H1 (cell line): ENCODE measurements around the gene GAREM2. TPM values are rescaled to one million over a fixed set of nuclear protein-coding genes. Genes with fewer than 3 reads are reported as not detected.

ENCODE experiments used
- BCL11A ChIP-seq, 2 experiments: IDR thresholded peaks; one replicate each; pipeline ENCODE4 v1.6.1; 2011; ENCODE audit warnings: low read depth in 2 of 2, low read length in 2 of 2, mild to moderate bottlenecking in 2 of 2
- CEBPB ChIP-seq: IDR thresholded peaks from 2 replicates; pipeline ENCODE4 v1.6.1; 2012; ENCODE audit warnings: low read depth, low read length
- GABPA ChIP-seq: IDR thresholded peaks from 2 replicates; pipeline ENCODE4 v1.6.1; 2011; ENCODE audit warnings: mild to moderate bottlenecking, low read length, moderate library complexity, borderline replicate concordance; ENCODE audit not compliant: insufficient read depth
- HDAC6 ChIP-seq: IDR thresholded peaks from one replicate; pipeline ENCODE4 v1.7.1; 2012; ENCODE audit warnings: low read depth, mild to moderate bottlenecking, inconsistent platforms, low read length, moderate library complexity
- JUN ChIP-seq: IDR thresholded peaks from 2 replicates; pipeline ENCODE4 v1.6.1; 2011; ENCODE audit warnings: low read depth, mild to moderate bottlenecking, improper control_type of control experiment, low read length
- KDM5A ChIP-seq: fragments of 200-600 bp; IDR thresholded peaks from 2 replicates; pipeline ENCODE4 v1.7.1; 2012; ENCODE audit warnings: mild to moderate bottlenecking, low read length, inconsistent platforms, mixed read lengths
- MAX ChIP-seq: IDR thresholded peaks from 2 replicates; pipeline ENCODE4 v1.6.1; 2012; ENCODE audit warnings: inconsistent platforms
- NANOG ChIP-seq: IDR thresholded peaks from 2 replicates; pipeline ENCODE4 v1.6.1; 2011; ENCODE audit warnings: low read length, low read depth, mild to moderate bottlenecking, inconsistent platforms; ENCODE audit not compliant: insufficient read depth, poor library complexity, severe bottlenecking
- PHF8 ChIP-seq: fragments of 200-600 bp; sonication (generic); conservative IDR thresholded peaks from 2 replicates; pipeline ENCODE4 v1.7.1; 2012; ENCODE audit warnings: low read depth, mild to moderate bottlenecking, inconsistent platforms, low read length, moderate library complexity
- POLR2AphosphoS5 ChIP-seq: IDR thresholded peaks from 2 replicates; pipeline ENCODE4 v1.6.1; 2011; ENCODE audit warnings: low read depth, low read length
- RAD21 ChIP-seq, 2 experiments: IDR thresholded peaks in 1 of 2; conservative IDR thresholded peaks in 1 of 2; 2 replicates each; pipeline ENCODE4 v1.6.1; 2011; ENCODE audit warnings: low read depth in 2 of 2, low read length in 2 of 2, improper control_type of control experiment in 1 of 2, inconsistent platforms in 1 of 2, mild to moderate bottlenecking in 1 of 2, moderate library complexity in 1 of 2
- RFX5 ChIP-seq: IDR thresholded peaks from 2 replicates; pipeline ENCODE4 v1.6.1; 2011; ENCODE audit warnings: low read depth, low read length, improper control_type of control experiment, borderline replicate concordance
- SAP30 ChIP-seq: fragments of 300-600 bp; sonication (generic); IDR thresholded peaks from 2 replicates; pipeline ENCODE4 v1.7.1; 2012; ENCODE audit warnings: low read length, moderate library complexity, mild to moderate bottlenecking, inconsistent platforms; ENCODE audit not compliant: insufficient read depth, insufficient replicate concordance
- SP4 ChIP-seq: IDR thresholded peaks from 2 replicates; pipeline ENCODE4 v1.6.1; 2012; ENCODE audit warnings: low read length, inconsistent platforms
- SRF ChIP-seq: IDR thresholded peaks from 2 replicates; pipeline ENCODE4 v1.6.1; 2011; ENCODE audit warnings: mild to moderate bottlenecking, low read depth, low read length, moderate library complexity
- TAF1 ChIP-seq: IDR thresholded peaks from 2 replicates; pipeline ENCODE4 v1.6.1; 2011; ENCODE audit warnings: mild to moderate bottlenecking, low read depth, low read length
- TAF7 ChIP-seq: optimal IDR thresholded peaks from 2 replicates; pipeline ENCODE3; 2011; ENCODE audit warnings: low read depth, mild to moderate bottlenecking, inconsistent platforms, low read length, moderate library complexity, borderline replicate concordance
- TCF12 ChIP-seq: IDR thresholded peaks from 2 replicates; pipeline ENCODE4 v1.6.1; 2011; ENCODE audit warnings: low read depth, mild to moderate bottlenecking, low read length
- TEAD4 ChIP-seq: IDR thresholded peaks from 2 replicates; pipeline ENCODE4 v1.6.1; 2012; ENCODE audit warnings: low read depth, low read length, inconsistent platforms, mixed read lengths
- ZNF274 ChIP-seq: IDR thresholded peaks from 2 replicates; pipeline ENCODE4 v1.7.0; 2012; ENCODE audit warnings: low read length, borderline replicate concordance; ENCODE audit errors: extremely low read depth
- polyA plus RNA-seq, 7 experiments: library from polyadenylated mRNA; depleted of rRNA in 3 of 7; stranded (reverse) in 5 of 7; unstranded in 2 of 7; fragments of >200 nt in 5 of 7; fragments of 200-250 nt in 2 of 7; gene quantifications; 1 replicate in 5 of 7; 2 replicates in 1 of 7; 4 replicates in 1 of 7; pipeline versions ENCODE4 v1.2.1 to v1.2.3, GENCODE V29; 2011 to 2013; ENCODE audit warnings: missing spikeins in 2 of 7, mixed read lengths in 2 of 7
- total RNA-seq: library from RNA; stranded (reverse); fragmentation: NEBNext Ultra II Directional; extraction: Animal tissue kit (Norgen Biotek cat#: 25700); gene quantifications from 2 replicates; pipeline ENCODE4 v1.2.1, GENCODE V29; 2021
- TF ChIP-seq, protein P1 (sequence below): IDR thresholded peaks from 2 replicates; pipeline ENCODE4 v1.6.1; 2012; ENCODE audit warnings: inconsistent platforms

The GAREM2 gene
- total and polyA plus RNA-seq, 2 of the 8 experiments (the other 6 are each of a cell fraction or from before 2014, with no cell fraction given): 19.9 TPM

- TF ChIP-seq GABPA: no peak
- TF ChIP-seq JUN: no peak
- TF ChIP-seq PHF8: peak; percentile 70
- no peak for TF ChIP-seq HDAC6
- no peak for TF ChIP-seq TEAD4
- TF ChIP-seq RFX5: no peak
- TF ChIP-seq POLR2AphosphoS5: no peak
- TF ChIP-seq SRF: no peak
- no peak for TF ChIP-seq ZNF274
- TF ChIP-seq TCF12: no peak
- no peak; the same call in 1 of the 2 replicates for TF ChIP-seq MAX
- no peak for TF ChIP-seq TAF7
- no peak for TF ChIP-seq RAD21 (IDR thresholded peaks at IDR 0.05 in 1 of 2, conservative IDR thresholded peaks at IDR 0.05 in 1 of 2; ENCODE audit: low read depth in 2 of 2, low read length in 2 of 2)
- TF ChIP-seq SP4: no peak
- TF ChIP-seq SAP30: no peak
- TF ChIP-seq BCL11A (IDR thresholded peaks at IDR 0.05; ENCODE audit: low read depth in 2 of 2, low read length in 2 of 2): no peak
- no peak for TF ChIP-seq CEBPB
- no peak for TF ChIP-seq KDM5A
- TF ChIP-seq, protein P1, sequence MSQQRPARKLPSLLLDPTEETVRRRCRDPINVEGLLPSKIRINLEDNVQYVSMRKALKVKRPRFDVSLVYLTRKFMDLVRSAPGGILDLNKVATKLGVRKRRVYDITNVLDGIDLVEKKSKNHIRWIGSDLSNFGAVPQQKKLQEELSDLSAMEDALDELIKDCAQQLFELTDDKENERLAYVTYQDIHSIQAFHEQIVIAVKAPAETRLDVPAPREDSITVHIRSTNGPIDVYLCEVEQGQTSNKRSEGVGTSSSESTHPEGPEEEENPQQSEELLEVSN: 0 out of 2 replicates have a peak, but pooled peaks have one; percentile 7
- TF ChIP-seq NANOG: no peak
- no peak for TF ChIP-seq TAF1
- TF ChIP-seq, all 59 proteins: peak for 6
These were observed at the start of gene GAREM2 (continued) for GRCh38 chr2:26172871-26173775.
